ENCODE measurements around the gene DBH. TPM values are rescaled to one million over a fixed set of nuclear protein-coding genes. Genes with fewer than 3 reads are reported as not detected.

Gene DBH
- total and polyA plus RNA-seq, 10 of the 15 experiments (the other 5 are each of a cell fraction or from before 2014, with no cell fraction given): not detected

DNA sequence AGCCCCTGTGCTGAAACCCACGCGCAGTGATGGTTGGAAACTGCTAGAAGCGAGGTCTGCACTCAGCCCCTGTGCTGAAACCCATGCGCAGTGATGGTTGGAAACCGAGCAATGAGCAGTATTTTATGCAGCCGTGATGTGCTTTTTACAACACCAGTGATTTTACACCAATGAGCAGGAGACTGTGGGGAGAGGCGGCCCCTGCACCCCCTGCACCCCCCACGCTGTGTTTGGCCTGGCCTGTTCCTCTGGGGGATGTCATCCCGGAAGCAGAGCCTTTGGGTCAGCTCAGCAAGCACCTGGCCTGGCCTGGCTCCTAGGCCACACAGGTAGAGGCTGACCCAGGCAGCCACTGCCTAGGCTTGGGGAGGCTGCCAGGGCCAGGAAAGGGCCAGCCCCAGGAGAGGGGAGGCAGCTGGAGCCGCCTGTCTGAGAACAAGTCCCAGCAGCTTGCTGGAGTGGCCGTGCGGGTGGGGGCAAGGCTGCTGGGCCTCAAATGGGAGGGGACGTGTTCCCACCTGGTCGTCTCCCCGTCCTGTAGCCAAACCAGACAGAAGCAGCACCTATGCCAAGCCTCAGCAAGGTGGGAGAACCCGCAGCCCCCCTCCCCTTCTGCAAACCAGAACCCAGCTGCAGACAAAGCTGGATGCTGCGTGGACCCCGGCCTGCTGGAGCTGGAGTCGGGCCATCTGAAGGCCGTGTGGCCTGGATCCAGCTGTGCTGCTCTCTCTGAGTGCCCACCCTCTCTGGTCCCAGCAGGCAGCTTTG, 46.8 kb downstream of the DBH start (continued):
- TF ChIP-seq, protein P1, sequence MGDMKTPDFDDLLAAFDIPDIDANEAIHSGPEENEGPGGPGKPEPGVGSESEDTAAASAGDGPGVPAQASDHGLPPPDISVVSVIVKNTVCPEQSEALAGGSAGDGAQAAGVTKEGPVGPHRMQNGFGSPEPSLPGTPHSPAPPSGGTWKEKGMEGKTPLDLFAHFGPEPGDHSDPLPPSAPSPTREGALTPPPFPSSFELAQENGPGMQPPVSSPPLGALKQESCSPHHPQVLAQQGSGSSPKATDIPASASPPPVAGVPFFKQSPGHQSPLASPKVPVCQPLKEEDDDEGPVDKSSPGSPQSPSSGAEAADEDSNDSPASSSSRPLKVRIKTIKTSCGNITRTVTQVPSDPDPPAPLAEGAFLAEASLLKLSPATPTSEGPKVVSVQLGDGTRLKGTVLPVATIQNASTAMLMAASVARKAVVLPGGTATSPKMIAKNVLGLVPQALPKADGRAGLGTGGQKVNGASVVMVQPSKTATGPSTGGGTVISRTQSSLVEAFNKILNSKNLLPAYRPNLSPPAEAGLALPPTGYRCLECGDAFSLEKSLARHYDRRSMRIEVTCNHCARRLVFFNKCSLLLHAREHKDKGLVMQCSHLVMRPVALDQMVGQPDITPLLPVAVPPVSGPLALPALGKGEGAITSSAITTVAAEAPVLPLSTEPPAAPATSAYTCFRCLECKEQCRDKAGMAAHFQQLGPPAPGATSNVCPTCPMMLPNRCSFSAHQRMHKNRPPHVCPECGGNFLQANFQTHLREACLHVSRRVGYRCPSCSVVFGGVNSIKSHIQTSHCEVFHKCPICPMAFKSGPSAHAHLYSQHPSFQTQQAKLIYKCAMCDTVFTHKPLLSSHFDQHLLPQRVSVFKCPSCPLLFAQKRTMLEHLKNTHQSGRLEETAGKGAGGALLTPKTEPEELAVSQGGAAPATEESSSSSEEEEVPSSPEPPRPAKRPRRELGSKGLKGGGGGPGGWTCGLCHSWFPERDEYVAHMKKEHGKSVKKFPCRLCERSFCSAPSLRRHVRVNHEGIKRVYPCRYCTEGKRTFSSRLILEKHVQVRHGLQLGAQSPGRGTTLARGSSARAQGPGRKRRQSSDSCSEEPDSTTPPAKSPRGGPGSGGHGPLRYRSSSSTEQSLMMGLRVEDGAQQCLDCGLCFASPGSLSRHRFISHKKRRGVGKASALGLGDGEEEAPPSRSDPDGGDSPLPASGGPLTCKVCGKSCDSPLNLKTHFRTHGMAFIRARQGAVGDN (IDR thresholded peaks at IDR 0.05): no peak
- TF ChIP-seq, protein P2, sequence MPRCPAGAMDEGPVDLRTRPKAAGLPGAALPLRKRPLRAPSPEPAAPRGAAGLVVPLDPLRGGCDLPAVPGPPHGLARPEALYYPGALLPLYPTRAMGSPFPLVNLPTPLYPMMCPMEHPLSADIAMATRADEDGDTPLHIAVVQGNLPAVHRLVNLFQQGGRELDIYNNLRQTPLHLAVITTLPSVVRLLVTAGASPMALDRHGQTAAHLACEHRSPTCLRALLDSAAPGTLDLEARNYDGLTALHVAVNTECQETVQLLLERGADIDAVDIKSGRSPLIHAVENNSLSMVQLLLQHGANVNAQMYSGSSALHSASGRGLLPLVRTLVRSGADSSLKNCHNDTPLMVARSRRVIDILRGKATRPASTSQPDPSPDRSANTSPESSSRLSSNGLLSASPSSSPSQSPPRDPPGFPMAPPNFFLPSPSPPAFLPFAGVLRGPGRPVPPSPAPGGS (IDR thresholded peaks at IDR 0.05; ENCODE audit: borderline replicate concordance, insufficient read depth, low read depth, low read length, poor library complexity, severe bottlenecking): no peak
- TF ChIP-seq, protein P3, sequence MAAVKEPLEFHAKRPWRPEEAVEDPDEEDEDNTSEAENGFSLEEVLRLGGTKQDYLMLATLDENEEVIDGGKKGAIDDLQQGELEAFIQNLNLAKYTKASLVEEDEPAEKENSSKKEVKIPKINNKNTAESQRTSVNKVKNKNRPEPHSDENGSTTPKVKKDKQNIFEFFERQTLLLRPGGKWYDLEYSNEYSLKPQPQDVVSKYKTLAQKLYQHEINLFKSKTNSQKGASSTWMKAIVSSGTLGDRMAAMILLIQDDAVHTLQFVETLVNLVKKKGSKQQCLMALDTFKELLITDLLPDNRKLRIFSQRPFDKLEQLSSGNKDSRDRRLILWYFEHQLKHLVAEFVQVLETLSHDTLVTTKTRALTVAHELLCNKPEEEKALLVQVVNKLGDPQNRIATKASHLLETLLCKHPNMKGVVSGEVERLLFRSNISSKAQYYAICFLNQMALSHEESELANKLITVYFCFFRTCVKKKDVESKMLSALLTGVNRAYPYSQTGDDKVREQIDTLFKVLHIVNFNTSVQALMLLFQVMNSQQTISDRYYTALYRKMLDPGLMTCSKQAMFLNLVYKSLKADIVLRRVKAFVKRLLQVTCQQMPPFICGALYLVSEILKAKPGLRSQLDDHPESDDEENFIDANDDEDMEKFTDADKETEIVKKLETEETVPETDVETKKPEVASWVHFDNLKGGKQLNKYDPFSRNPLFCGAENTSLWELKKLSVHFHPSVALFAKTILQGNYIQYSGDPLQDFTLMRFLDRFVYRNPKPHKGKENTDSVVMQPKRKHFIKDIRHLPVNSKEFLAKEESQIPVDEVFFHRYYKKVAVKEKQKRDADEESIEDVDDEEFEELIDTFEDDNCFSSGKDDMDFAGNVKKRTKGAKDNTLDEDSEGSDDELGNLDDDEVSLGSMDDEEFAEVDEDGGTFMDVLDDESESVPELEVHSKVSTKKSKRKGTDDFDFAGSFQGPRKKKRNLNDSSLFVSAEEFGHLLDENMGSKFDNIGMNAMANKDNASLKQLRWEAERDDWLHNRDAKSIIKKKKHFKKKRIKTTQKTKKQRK (IDR thresholded peaks at IDR 0.05; ENCODE audit: low read depth, low read length): no peak
